GM19351 (cell line): ENCODE measurements around the gene SPACA9.

ENCODE experiments used
- ATAC-seq: cut with Tn5 transposase; IDR thresholded peaks from one replicate; pipeline ENCODE4 v1.9.1; 2021; ENCODE audit warnings: mild to moderate bottlenecking, moderate library complexity; ENCODE audit not compliant: unreplicated experiment

Gene SPACA9

DNA sequence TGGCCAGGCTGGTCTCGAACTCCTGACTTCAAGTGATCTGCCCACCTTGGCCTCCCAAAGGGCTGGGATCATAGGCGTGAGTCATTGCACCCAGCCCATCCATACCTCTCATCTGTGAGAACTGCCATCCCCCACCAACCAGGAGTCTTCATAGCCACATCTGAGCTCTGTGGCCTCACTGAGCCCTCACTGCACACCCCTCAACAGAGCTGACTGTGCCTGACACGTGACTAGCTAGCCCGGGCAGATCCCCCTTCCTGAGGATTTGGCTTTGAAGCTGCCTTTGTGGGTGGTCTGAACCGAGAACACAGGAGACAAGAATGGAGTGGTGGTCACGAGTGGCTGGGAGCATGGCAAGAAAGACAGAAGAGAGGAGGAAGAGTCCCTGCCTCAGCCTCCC is 16.2 kb upstream of the SPACA9 start:
- ATAC-seq: no peak

DNA sequence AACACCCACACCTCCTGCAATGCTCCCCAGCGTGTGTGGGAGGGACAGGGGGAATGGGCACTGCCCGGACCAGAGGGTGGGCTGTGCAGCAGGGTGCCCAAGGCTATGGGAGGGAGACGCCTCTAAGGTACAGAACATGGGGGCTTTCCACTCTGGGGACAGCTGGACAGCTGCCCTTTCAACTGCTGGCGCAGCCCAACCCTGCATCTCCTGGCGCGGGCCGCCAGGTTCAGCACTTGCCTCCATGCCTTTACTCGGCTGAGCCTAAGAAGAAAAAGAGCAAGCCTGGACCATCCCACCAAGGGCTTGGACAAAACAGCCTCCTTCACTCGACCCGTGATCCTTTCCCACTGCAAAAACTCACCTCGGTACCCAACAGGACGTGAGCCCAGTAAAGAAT is 15.6 kb upstream of the SPACA9 start:
- ATAC-seq: no peak

DNA sequence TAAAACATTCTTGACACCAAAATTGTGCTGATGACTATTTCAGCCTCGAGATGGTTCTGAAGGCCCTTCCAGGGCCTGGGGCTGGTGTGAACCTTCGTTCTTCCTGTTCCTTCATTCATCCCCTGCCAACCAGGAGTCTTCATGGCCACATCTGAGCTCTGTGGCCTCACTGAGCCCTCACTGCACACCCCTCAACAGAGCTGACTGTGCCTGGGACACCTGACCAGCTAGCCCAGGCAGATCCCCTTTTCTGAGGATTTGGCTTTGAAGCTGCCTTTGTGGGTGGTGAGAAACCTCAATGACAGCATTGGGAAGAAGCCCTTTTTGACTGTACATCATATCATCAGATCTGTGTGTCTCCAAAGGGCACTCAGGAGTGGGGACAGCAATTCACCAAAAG is 14.4 kb upstream of the SPACA9 start:
- ATAC-seq: no peak

DNA sequence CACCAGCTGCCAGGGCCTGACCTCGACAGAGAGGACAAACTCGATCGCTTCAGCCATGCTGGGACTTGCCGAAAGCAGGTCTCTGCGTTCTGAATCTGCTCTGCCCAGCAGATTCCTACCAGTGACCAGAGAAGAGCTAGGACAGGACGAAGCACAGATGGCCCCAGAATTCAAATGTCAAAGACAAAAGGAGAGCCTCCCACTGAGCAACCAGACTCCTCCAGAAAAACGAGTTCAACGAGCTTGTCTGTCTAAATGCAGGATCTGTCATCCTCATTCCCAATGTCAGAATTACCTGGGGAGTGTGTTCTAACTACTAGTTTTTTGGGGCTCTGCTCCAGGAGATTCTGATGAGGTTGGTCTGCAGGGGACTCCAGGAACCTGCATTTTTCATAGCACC is 14.0 kb upstream of the SPACA9 start:
- no peak for ATAC-seq

DNA sequence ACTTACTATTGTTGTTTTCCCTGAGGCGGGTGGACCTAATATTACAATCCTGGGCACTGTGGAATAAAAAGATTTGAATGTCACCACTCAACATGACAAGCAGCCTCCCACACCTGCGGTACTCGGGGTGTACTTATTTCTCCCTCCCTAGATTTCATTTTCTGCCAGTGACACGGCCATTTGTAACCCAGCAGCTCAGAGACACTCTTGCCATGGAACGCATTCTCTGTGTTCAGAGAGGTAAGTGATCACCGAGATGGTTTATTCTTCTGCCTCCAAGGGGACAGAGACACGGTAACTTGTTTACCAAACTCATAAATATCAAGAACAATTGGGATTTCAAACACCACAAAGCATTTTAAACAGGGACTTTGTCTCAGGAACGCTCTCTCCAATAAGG is 11.8 kb upstream of the SPACA9 start:
- ATAC-seq: no peak

DNA sequence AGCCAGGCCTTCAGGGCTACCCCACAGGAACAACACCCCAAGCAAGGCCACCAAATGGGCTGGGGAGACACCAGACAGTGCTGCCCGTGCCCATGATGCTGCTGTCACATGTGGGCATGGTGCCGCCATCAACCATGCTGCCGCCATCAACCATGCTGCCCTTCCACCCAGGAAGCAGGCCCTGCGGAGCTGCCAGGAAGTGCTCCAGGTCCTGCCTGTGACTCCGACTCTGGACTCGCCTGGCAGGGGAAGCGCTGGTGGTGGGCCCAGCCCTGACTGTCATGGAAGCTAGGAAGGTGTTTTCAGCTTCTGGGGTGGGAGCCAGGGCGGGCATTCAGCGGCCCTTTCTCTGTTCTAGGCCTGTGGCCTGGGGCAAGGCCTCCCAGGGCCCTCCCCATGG is 9.4 kb upstream of the SPACA9 start:
- no peak for ATAC-seq

DNA sequence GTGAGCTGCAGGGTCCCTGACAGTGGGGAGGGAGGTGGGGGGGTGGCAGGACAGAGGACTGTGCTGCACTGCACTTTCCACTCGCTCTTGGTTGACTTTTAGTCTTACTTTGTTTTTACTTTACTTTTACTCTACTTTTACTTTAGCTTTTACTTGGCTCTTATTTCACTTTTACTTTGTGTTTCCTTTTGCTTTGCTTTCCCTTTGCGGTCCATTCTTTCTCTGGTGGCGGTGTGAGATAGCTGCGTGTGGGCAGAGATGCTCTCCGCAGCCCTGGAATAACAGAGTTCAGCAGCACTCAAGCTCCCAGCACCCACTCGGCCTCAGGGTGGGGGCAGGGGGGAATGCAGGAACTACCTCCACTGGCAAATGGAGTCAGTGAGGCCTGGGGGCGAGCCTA is 5.3 kb upstream of the SPACA9 start:
- no peak for ATAC-seq

DNA sequence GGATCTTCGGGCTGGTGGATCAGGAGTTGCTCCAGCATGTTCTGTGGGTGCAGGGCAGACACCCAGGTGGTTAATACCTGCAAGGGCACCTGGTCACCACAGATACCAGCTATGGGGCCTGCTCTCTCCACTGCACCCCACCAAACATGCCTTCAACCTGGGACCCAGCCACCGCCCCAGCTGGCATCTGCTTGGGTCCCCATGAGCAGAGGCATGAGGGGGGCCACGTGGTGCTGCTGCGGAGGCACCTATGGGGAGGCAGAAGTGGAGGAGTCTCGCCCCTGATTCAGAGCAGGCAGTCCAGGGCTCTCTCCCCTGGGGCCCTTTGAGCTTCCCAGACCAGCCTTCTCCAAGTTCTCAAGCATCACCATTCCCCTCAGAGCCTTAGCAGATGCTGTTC is 3.5 kb upstream of the SPACA9 start:
- no peak for ATAC-seq

DNA sequence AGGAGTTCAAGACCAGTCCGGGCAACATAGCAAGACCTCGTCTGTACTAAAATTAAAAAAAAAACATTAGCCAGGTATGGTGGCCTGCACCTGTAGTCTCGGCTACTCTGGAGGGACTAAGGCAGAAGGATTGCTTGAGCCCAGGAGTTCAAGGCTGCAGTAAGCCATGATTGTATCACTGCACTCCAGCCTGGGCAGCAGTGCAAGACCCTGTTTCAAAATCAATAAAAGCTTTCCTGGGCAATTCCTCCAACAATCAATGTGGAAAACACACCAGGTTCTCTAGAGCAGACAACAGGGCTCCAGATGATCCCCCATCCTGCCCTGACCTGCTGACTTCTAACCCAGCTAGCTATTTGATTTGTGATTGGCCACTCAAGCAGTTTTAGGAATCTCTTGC is 1.8 kb upstream of the SPACA9 start:
- no peak for ATAC-seq

DNA sequence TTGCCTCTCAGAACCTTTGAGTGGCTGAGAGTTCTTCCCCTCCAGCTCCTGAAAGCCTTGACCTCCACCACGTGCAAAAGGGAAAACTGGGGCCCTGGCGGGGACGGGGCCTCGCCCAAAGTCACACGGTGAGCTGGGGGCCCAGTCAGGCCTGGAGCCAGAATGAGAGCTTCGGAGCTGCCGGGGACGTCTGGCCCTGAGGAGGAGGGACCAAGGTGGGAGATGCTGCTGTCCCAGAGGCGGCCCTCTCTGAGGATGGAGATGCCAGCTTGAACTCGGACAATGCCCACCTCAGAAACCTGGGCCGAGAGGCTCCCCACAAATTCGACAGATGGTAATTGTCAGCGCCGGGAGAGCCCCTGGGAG is 1.3 kb upstream of the SPACA9 start:
- no peak for ATAC-seq

DNA sequence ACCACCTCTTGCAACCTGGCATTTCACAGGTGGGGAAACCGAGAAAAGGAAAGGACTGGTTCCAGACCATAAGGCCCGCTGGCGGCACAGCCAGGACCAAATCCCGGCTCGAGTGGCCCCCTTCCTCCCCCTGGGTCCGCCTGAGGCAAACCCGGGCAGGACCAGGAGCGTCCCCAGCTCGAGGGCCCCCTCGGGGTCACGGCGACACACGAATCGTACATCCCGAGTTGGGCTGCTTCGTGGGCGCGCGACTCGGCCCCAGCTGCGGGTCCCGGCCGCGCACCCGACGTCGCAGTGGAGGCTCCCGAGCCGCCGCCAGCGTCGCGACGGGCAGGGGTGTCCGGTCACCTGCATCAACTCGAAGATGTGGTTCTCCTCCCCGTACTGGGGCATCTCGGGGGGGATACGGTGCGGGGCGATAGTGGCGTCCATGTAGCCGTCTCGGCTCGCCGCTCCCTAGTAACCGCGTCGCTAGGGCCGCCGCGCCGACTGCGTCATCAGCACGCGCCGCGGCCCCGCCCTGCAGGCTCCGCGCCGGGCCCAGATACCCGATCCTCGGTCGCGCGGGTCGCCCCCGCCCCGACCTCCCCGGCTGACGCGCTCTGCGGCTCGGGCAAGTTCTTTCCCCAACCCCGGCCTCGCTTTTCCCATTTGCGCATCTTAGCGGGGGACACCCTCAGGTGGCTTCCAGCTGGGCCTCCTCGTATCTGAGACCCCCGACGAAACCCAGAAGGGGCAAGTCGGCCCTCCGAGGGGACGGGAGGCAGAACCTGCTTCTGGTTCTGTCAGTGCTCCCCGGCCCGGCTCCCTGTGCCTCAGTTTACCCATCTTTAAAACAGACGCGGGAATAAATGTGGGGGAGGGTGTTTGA is 639 bp upstream of the SPACA9 start, which contains the start of gene AK8:
AK8 (minus strand) TSS at position 461 of the 871 bp plus-strand sequence; CDS start at position 432, 29 bp downstream.
- peak; percentile 69 for ATAC-seq

DNA sequence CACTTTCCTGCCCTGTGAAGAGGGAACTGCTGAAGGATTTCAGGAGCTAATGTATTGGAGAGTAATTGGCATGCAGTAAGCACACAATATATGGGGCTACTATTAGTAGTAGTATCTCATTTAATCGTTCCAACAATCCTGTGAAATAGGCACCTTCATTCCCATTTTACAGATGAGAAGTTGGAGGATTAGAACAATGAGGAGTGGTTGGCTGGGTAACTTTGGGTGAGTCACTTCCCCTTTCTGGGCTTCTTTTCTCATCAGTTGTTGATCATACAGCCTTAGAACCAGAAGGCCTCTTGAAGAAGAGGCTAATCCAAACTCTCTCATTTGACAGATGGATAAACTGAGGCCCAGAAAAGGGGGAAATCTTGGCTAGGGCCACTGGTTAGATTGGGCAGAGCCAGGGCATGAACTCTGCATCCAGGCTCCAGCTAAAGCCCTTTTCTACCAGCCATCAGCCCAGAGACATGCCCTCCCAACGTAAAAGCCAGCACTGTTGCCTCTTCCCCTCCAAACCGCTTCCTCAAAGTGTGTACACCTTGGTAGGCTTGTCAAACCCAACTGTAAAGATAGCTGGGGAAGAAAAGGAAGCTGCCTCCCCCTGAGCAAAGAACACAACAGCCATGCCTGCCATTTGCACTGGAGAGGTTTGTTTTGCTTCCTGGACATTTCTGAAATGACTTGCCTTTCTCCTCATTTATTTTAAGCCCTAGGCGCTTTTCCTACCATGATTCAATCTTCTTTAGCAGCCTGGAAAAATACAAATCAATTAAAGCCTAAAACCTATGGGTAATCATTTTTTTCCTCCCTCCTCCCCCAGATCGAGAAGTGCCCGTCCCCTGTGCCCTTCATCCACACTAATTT is 992 bp downstream of the SPACA9 start:
- ATAC-seq: no peak

DNA sequence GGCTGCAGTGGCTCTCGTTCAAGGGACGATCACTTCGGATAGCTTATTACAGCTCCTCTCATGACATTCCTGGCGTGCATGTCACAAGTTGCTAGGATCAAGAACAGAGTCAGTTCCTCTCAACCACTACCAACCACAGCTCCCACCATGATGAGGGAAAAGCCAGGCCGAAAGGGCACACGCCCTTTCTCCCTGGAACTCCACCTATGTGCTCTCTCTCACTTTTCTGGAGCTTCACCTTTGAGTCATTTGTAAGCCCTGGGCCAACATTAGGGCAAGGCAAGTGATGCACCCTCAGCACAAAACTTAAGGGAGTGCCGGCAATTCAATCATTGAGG is 1.6 kb downstream of the SPACA9 start:
- ATAC-seq: no peak

DNA sequence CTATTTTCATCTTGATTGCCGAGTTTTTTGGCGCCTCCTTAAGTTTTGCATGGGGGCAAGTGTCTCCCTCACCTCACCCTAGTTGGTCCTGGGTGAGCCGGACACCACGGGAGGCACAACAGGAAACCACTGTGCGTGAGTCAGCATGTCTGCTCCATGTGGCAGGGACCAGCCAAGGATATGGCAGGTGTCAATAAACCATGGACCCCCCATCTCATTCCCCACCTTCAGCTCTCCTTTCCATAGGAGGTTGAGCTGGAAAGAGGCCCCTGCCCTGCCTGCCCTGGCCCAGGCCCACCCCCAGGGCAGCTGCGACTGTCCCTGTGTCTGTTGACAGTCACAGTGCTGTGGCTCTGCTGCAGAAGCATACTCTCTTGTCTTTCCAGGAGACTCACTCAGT is 3.1 kb downstream of the SPACA9 start:
- no peak for ATAC-seq

DNA sequence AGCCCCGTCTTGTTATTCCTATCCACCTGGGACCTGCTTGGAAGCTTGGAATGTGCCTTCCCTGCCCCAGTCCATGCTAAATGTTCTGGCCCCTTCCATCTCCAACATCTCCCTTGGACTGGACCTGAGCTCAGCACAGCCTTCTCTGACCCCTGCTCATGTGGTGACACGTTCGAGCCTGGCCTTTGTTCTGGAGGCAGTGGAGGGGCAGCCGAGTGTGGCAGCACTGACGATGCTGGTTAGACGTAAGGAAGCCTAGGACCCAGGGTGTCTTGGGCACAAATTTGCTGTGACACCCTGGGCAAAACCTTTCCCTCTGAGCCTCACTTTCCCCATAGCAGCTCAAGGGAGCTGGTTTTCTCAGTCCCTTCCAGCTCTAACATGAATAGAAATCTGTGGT is 3.9 kb downstream of the SPACA9 start:
- no peak for ATAC-seq

DNA sequence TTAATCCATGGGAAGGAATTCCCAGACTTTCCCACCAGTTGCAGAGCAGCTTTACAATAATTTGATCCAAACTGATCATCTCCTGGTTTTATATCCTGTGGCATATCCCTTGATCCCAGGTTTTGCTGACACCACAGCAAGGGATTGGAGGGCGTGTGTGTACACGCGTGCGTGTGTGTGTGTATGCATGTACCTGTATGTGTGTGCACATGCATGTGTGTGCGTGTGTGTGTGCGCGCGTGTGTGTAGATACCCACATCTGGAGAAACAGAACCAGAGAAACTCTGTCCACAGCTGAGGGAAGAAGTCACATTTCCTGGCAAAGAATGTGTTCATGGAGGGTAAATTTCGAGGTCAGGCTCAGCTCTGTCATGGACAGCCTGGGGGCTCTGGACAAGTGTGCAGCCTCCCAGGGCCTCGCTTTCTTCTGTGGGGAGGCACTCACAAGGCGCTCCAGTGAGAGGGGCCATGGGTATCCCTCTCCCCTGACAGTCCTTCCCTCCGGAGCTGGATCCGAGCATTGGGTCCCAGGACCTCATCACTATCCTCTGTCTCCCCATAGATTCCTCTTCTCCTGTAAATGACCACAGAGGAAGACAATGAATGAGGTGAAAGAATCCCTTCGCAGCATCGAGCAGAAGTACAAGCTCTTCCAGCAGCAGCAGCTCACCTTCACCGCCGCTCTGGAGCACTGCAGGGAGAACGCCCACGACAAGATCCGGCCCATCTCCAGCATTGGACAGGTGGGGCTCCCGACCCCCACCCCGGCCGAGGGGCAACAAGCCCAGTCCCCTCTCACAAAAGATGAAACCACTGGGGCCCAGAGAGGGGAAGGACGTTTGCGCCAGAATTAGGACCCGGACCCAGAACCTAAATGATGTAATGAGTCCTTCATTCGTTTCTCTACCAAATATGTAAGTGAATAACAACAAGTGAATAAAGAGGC is 4.9 kb downstream of the SPACA9 start:
- ATAC-seq: no peak

DNA sequence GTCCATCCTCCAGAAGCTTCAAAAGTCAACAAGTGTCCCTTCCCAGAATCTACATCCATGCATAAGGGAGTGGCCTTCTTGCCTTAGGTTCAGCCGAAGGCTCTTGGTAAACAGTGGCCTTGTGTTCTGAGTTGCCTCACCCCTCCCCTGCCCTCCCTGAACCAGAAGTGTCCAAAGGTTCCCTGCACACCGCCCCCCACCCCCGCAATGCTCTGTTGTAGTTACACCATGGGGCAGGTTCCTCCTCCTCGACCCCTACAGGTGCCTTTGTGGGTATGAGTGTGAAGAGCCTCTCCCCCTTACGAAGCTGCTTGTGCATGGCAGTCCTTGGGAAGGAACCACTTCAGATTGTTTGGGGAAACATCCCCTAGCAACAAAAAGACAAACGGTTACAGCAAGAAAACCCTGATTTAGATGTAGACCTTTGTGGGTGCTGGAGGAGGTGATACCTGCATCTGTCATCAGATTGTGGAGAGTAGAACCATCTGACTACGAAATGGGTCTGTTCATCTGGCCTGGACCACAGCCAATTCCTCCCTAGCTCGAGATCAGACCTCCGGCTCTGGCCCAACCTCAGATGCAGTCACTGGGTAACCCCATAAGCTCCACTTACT is 7.1 kb downstream of the SPACA9 start:
- ATAC-seq: no peak

DNA sequence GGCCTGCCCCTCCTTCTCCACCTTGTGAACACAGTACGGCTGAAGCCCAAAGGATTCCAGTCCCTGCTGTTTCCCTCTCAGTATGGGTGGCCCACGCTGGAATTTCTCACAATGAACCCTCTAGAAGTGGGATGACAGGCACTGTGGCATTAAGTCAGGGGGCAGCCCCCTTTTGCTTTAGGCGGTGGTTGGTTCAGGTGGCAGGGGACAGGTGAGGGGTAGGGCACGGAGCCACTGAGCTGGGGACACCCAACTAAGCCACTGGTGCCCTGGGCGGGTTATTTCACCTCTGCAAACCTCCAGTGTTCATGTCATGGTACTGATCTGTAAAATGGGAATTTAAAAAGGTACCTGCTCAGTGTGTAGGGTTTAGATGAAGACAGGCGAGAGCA is 7.6 kb downstream of the SPACA9 start:
- no peak for ATAC-seq

DNA sequence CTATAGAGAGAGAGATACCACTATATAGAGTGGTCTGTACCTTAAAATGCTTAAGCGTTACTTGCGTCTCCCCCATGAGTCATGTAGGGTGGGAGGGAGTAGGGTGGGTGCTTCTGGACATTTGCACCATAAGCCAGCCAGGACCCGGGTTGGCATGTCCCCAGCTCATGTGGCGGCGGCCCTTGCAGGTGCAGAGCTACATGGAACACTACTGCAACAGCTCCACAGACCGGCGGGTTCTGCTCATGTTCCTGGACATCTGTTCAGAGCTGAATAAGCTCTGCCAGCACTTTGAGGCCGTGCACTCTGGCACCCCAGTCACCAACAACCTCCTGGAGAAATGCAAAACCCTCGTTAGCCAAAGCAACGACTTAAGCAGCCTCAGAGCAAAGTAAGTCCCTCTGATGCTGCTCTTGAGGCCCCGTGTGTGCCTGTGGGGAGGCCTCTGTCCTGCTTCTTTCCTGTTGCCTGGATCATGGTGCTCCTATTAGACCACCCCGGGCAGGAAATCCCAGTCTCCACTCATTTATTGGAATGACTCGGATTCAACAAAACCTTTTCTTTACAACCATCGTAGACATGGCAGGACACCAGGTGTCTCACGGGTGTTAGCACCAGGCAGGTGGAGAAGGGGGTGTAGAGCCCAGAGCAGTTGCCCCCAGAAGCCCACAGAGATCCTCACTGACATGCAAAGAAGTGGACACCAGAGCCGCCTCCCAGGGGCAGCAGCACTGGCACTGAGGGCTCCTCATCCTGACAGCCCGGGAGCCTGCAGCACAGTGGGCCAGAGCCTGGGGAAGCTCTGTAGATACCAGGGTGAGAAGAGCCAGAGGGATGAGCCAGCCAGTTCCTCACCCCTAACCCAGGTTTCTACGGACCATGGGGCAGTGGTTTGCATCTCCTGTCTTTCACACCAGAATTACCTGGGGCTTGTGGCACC is 8.8 kb downstream of the SPACA9 start:
- ATAC-seq: no peak

DNA sequence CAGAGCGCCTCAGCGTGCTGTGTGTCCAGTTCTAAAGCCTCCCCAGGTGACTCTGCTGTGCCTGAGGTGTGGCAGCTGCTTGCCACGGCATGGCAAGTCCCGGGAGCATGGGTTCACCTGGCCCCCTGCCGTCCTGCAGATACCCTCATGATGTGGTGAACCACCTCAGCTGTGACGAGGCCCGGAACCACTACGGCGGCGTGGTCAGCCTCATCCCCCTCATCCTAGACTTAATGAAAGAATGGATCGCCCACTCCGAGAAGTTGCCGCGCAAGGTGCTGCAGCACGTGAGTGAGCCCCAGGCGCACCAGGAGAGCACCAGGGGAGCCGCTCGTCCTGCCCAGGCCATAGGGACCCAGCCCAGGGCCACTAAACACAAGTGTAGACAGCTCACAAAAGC is 9.5 kb downstream of the SPACA9 start:
- ATAC-seq: no peak
